Neural cell (in vitro differentiated cells): Measurements from ENCODE around the gene ATG9B.

Experiments used
- CTCF ChIP-seq: fragments of 450-650 bp; IDR thresholded peaks from 2 replicates; pipeline ENCODE4 v1.5.1; 2014; ENCODE audit warnings: antibody characterized with exemption, mild to moderate bottlenecking, moderate library complexity; ENCODE audit not compliant: poor library complexity, severe bottlenecking
- EP300 ChIP-seq: fragments of 450-650 bp; conservative IDR thresholded peaks from 2 replicates; pipeline ENCODE4 v1.6.1; 2014; ENCODE audit warnings: antibody characterized with exemption, mild to moderate bottlenecking, moderate library complexity; ENCODE audit not compliant: poor library complexity, severe bottlenecking
- EZH2 ChIP-seq: fragments of 200-600, 300-800 bp; shearing (Covaris generic), sonication (generic); IDR thresholded peaks from 2 replicates; pipeline ENCODE4 v1.6.1; 2014; ENCODE audit warnings: antibody characterized with exemption, low read length, borderline replicate concordance, mild to moderate bottlenecking; ENCODE audit not compliant: insufficient read depth, poor library complexity, severe bottlenecking
- POLR2AphosphoS5 ChIP-seq: IDR thresholded peaks from 2 replicates; pipeline ENCODE4 v1.6.1; 2012
- RAD21 ChIP-seq: fragments of 450-650 bp; conservative IDR thresholded peaks from 2 replicates; pipeline ENCODE4 v1.6.1; 2014; ENCODE audit warnings: antibody characterized with exemption, mild to moderate bottlenecking, moderate library complexity
- TAF1 ChIP-seq: IDR thresholded peaks from 2 replicates; pipeline ENCODE4 v1.6.1; 2012; ENCODE audit warnings: low read depth

- TF ChIP-seq CTCF (no peak), EP300 (no peak), EZH2 (no peak), TAF1 (no peak), POLR2AphosphoS5 (no peak), RAD21 (no peak)
Observed at GRCh38 chr7:151039850-151040548, 15.7 kb upstream of the ATG9B start.
